Tibial nerve (tissue), 4 donors: ENCODE measurements around the gene CD46. TPM values are rescaled to one million over a fixed set of nuclear protein-coding genes. Genes with fewer than 3 reads are reported as not detected.

ENCODE experiments used
- DNase-seq, 2 donors: peaks; one replicate each; pipeline ENCODE4 v3.0.0-alpha.2; 2019; ENCODE audit warnings: low spot score in 2 of 2
- H3K27ac ChIP-seq, 4 donors: fragments of 200-600 bp; sonication (generic) in 3 of 4; one replicate each; pipeline ENCODE4 v1.5.1; 2017 to 2019; ENCODE audit warnings: mild to moderate bottlenecking in 1 of 4
- H3K27me3 ChIP-seq, 2 donors: fragments of 200-600 bp; sonication (generic) in 1 of 2; one replicate each; pipeline versions ENCODE4 v1.5.1 to v1.6.0; 2017 to 2019
- H3K36me3 ChIP-seq, 3 donors: fragments of 200-600 bp; sonication (generic); one replicate each; pipeline ENCODE4 v1.5.1; 2018 to 2019
- H3K4me1 ChIP-seq, 4 donors: fragments of 200-600 bp; sonication (generic) in 3 of 4; one replicate each; pipeline ENCODE4 v1.5.1; 2017 to 2019
- H3K4me3 ChIP-seq, 4 donors: fragments of 200-600 bp; sonication (generic) in 3 of 4; one replicate each; pipeline ENCODE4 v1.5.1; 2017 to 2019; ENCODE audit warnings: mild to moderate bottlenecking in 1 of 4, moderate library complexity in 1 of 4
- H3K9me3 ChIP-seq, 4 donors: fragments of 200-600 bp; sonication (generic) in 3 of 4; one replicate each; pipeline ENCODE4 v1.5.1; 2017 to 2019
- CTCF ChIP-seq, 5 experiments: fragments of 200-600 bp in 3 of 5; fragments of 450-650 bp in 2 of 5; sonication (generic) in 3 of 5; IDR thresholded peaks; one replicate each; pipeline ENCODE4 v1.5.1; 2016 to 2019; ENCODE audit warnings: antibody characterized with exemption in 5 of 5, mild to moderate bottlenecking in 3 of 5, moderate library complexity in 2 of 5
- EP300 ChIP-seq, 2 donors: sonication (generic); formaldehyde crosslinking; IDR thresholded peaks; one replicate each; pipeline ENCODE4 v1.6.1; 2017; ENCODE audit warnings: antibody characterized with exemption in 2 of 2, mild to moderate bottlenecking in 1 of 2
- POLR2A ChIP-seq, 2 donors: fragments of 450-650 bp; IDR thresholded peaks; one replicate each; pipeline ENCODE4 v1.6.1; 2017; ENCODE audit warnings: antibody characterized with exemption in 2 of 2, mild to moderate bottlenecking in 2 of 2, moderate library complexity in 2 of 2
- WGBS, 2 donors: methylation state at CpG; one replicate each; pipeline ENCODE4 v1.1.5; 2018; 5-methylcytosine and 5-hydroxymethylcytosine counted together
- total RNA-seq, 4 donors: library from RNA; depleted of rRNA; stranded (reverse); fragments of >200 nt; gene quantifications; one replicate each; pipeline ENCODE4 v1.1.0, GENCODE V29; 2016

Gene CD46
- total RNA-seq, 4 donors from 2014 or later: 95.4 to 154 (median 133) TPM

- 68 to 75% methylated on average over 7 to 9 of the region's 9 CpGs for WGBS, 2 donors
- H3K9me3 ChIP-seq: no peaks in the 10 kb centered on the region
- peaks cover 0 to 83% (median 22%) of the 10 kb centered on the region in 4 donors for H3K4me1 ChIP-seq
- no peak for DNase-seq
- TF ChIP-seq EP300 (IDR thresholded peaks at IDR 0.05) (peak in 1 of 2 donors; percentile 9), CTCF (IDR thresholded peaks at IDR 0.05) (no peak), POLR2A (IDR thresholded peaks at IDR 0.05) (no peak)
- peak overlapping the region; percentile 22 to 97 (median 64) for H3K27ac ChIP-seq
- no peak overlapping the region for H3K4me3 ChIP-seq
- H3K36me3 ChIP-seq: no peaks in the 10 kb centered on the region
- H3K27me3 ChIP-seq: no peaks in the 10 kb centered on the region
These were observed 79.9 kb downstream of the CD46 start for GRCh38 chr1:207831517-207832327.

- no peak overlapping the region for H3K4me3 ChIP-seq
- WGBS, 2 donors: 95 to 97% methylated on average over 8 of the region's 8 CpGs
- peak overlapping the region in 3 of 4 donors; percentile 2 to 97 (median 69) for H3K27ac ChIP-seq
- no peaks in the 10 kb centered on the region for H3K9me3 ChIP-seq
- H3K27me3 ChIP-seq: no peaks in the 10 kb centered on the region
- DNase-seq: no peak
- H3K36me3 ChIP-seq: no peaks in the 10 kb centered on the region
- TF ChIP-seq EP300 (IDR thresholded peaks at IDR 0.05) (no peak), POLR2A (IDR thresholded peaks at IDR 0.05) (no peak), CTCF (IDR thresholded peaks at IDR 0.05) (no peak)
- peaks cover 0 to 83% (median 22%) of the 10 kb centered on the region in 4 donors for H3K4me1 ChIP-seq
These were observed 80.9 kb downstream of the CD46 start for GRCh38 chr1:207832796-207833195.

GRCh38 chr1:207833381-207833780 is 81.5 kb downstream of the CD46 start:
- no peak for TF ChIP-seq EP300 (IDR thresholded peaks at IDR 0.05)
- no peak for DNase-seq
- peak overlapping the region in 2 of 4 donors; percentile 15 to 22 for H3K27ac ChIP-seq
- H3K4me1 ChIP-seq: peaks cover 0 to 83% (median 21%) of the 10 kb centered on the region in 4 donors
- no peak overlapping the region for H3K4me3 ChIP-seq
- 69 to 83% methylated on average over 6 of the region's 6 CpGs for WGBS, 2 donors
- no peaks in the 10 kb centered on the region for H3K36me3 ChIP-seq
- H3K9me3 ChIP-seq: no peaks in the 10 kb centered on the region
- no peaks in the 10 kb centered on the region for H3K27me3 ChIP-seq

DNA sequence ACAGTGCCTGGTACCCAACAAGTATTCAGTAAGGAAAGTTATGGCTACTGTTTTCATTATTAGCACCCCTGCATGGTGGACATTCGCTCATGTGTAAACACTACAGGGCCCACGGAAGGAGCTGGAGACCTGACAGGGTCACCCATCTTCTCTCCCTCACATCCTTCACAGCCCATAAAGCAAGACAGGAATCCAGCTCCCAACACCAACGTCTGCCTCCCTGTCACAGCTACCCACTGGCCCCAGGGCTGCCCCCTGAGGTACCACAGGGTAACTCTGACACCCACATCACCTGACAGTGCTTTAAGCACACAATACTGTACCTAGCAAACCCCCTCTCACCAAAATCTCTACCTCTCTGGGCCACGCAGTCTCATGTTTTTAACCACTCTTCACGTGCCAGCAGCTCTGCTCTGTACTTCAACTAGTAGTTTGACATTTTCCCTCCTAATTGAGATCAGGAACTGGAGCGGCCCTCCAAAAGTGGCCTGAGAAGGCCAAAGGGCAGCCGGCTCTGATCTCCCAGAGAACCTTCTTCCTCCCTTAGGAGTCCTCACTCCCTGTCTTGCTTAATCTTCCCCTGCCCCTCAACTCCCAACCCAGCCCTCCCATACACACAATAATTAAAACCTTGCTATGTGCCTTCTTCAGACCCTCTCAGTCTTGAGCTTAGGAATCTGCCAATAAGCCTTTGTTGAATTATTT is 82.3 kb downstream of the CD46 start:
- Histone ChIP-seq H3K4me1 (peaks cover 0 to 83% (median 24%) of the 10 kb centered on the region in 4 donors), H3K9me3 (no peaks in the 10 kb centered on the region), H3K27ac (peak overlapping the region in 2 of 4 donors; percentile 15 to 22), H3K4me3 (no peak overlapping the region), H3K36me3 (no peaks in the 10 kb centered on the region), H3K27me3 (no peaks in the 10 kb centered on the region)
- TF ChIP-seq CTCF (IDR thresholded peaks at IDR 0.05): no peak
- TF ChIP-seq POLR2A (IDR thresholded peaks at IDR 0.05): no peak
- TF ChIP-seq EP300 (IDR thresholded peaks at IDR 0.05): no peak
- WGBS, 2 donors: 86 to 88% methylated on average over 7 of the region's 7 CpGs
- DNase-seq: no peak

DNA sequence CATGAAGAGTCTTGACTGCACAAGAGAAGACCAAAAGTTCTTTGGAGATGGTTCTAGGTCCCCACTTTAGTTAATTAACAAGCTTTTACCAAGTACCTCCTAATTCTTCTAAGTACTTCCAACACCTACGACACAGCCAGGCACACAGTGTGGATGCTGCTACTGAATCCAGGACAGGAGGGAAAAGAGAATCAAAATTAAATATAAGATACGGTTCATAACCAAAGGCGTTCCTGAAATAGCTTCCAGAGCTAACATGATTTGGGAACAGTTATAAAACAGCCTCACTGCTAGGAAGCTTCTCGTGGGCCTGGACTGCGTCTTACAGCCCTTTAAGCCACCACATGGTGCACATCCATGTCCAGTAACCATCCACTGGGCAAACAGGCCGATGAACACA is 84.1 kb downstream of the CD46 start:
- Histone ChIP-seq H3K4me1 (peaks cover 0 to 88% (median 23%) of the 10 kb centered on the region in 4 donors), H3K4me3 (no peak overlapping the region), H3K9me3 (no peaks in the 10 kb centered on the region), H3K27ac (peak overlapping the region in 1 of 4 donors; percentile 26), H3K27me3 (no peaks in the 10 kb centered on the region), H3K36me3 (no peaks in the 10 kb centered on the region)
- 90 to 93% methylated on average over 6 of the region's 6 CpGs for WGBS, 2 donors
- no peak for DNase-seq
- TF ChIP-seq POLR2A (IDR thresholded peaks at IDR 0.05): no peak
- no peak for TF ChIP-seq EP300 (IDR thresholded peaks at IDR 0.05)
- TF ChIP-seq CTCF (IDR thresholded peaks at IDR 0.05): no peak
